Femur (tissue), 1 donor: ENCODE measurements around the gene R3HDM2.

Experiments used
- DNase-seq: peaks from one replicate; pipeline ENCODE4 v3.0.0-alpha.2; 2017

The R3HDM2 gene

GRCh38 chr12:57261428-57261865 is 169.4 kb downstream of the R3HDM2 start:
- DNase-seq: no peak

- DNase-seq: no peak
Observed at GRCh38 chr12:57260366-57260765, 170.5 kb downstream of the R3HDM2 start.

GRCh38 chr12:57258977-57259970 is 171.6 kb downstream of the R3HDM2 start:
- DNase-seq: no peak

- DNase-seq: no peak
Observed at GRCh38 chr12:57255916-57256315, 174.9 kb downstream of the R3HDM2 start.

- DNase-seq: no peak
Observed at GRCh38 chr12:57254506-57255280, 176.2 kb downstream of the R3HDM2 start.

GRCh38 chr12:57250956-57251355 is 179.9 kb downstream of the R3HDM2 start, which contains the start of gene STAC3:
TSS of gene STAC3 (minus strand) at chr12:57251187. CDS start at chr12:57249636, 1,551 bp downstream.
- DNase-seq: peak; percentile 68

- peak; percentile 17 for DNase-seq
Observed at GRCh38 chr12:57250541-57250940, 180.3 kb downstream of the R3HDM2 start.

GRCh38 chr12:57248934-57249742 is 181.7 kb downstream of the R3HDM2 start:
- peak; percentile 22 for DNase-seq

GRCh38 chr12:57247041-57247440 is 183.8 kb downstream of the R3HDM2 start:
- DNase-seq: no peak

GRCh38 chr12:57244312-57244696 is 186.5 kb downstream of the R3HDM2 start:
- DNase-seq: no peak

GRCh38 chr12:57243521-57244311 is 187.1 kb downstream of the R3HDM2 start:
- peak; percentile 80 for DNase-seq

GRCh38 chr12:57242691-57243454 is 188.0 kb downstream of the R3HDM2 start:
- peak; percentile 70 for DNase-seq

- DNase-seq: peak; percentile 72
Observed at GRCh38 chr12:57242329-57242690, 188.5 kb downstream of the R3HDM2 start.

- peak; percentile 30 for DNase-seq
Observed at GRCh38 chr12:57241402-57242310, 189.2 kb downstream of the R3HDM2 start.

- DNase-seq: peak; percentile 39
Observed at GRCh38 chr12:57240926-57241401, 189.9 kb downstream of the R3HDM2 start.

GRCh38 chr12:57240066-57240921 is 190.5 kb downstream of the R3HDM2 start:
- DNase-seq: peak; percentile 63

- DNase-seq: no peak
Observed at GRCh38 chr12:57239587-57240065, 191.2 kb downstream of the R3HDM2 start.

- DNase-seq: peak; percentile 93
Observed at GRCh38 chr12:57238854-57239554, 191.8 kb downstream of the R3HDM2 start.
